Fibroblast of pulmonary artery (primary cell): ENCODE measurements around the gene MTX3.

Experiments
- DNase-seq: peaks from one replicate; pipeline ENCODE4 v3.0.0-alpha.2; 2010; ENCODE audit warnings: low read depth
- H3K4me3 ChIP-seq: replicated peaks from 2 replicates; pipeline ENCODE4 v1.5.1; 2011; ENCODE audit warnings: low read depth, mild to moderate bottlenecking, control low read depth, low read length, moderate library complexity
- CTCF ChIP-seq: IDR thresholded peaks from 2 replicates; pipeline ENCODE4 v1.5.1; 2011; ENCODE audit warnings: mild to moderate bottlenecking, control low read depth, low read length, inconsistent platforms; ENCODE audit errors: missing control alignments

Gene MTX3

GRCh38 chr5:79985288-79985687 is 5.8 kb downstream of the MTX3 start:
- no peak overlapping the region for H3K4me3 ChIP-seq
- TF ChIP-seq CTCF = no peak
- DNase-seq = no peak

- H3K4me3 ChIP-seq = no peak overlapping the region
- no peak for DNase-seq
- TF ChIP-seq CTCF = no peak
These were observed 6.7 kb downstream of the MTX3 start for GRCh38 chr5:79984363-79984762.

GRCh38 chr5:79983618-79984017 is 7.4 kb downstream of the MTX3 start:
- no peak for TF ChIP-seq CTCF
- no peak for DNase-seq
- no peak overlapping the region for H3K4me3 ChIP-seq

- TF ChIP-seq CTCF = no peak
- H3K4me3 ChIP-seq = no peak overlapping the region
- no peak for DNase-seq
These were observed 8.9 kb downstream of the MTX3 start for GRCh38 chr5:79982136-79982535.

GRCh38 chr5:79976759-79977515 is 14.1 kb downstream of the MTX3 start:
- no peak for DNase-seq
- TF ChIP-seq CTCF = no peak
- H3K4me3 ChIP-seq = no peak overlapping the region

GRCh38 chr5:79975422-79975821 is 15.6 kb downstream of the MTX3 start:
- no peak for DNase-seq
- no peak overlapping the region for H3K4me3 ChIP-seq
- TF ChIP-seq CTCF = no peak

GRCh38 chr5:79974886-79975285 is 16.2 kb downstream of the MTX3 start:
- DNase-seq = peak; percentile 73
- no peak overlapping the region for H3K4me3 ChIP-seq
- no peak for TF ChIP-seq CTCF
